PFSK-1 (cell line): ENCODE data around the gene GAS2L2.

Experiments used
- SIN3A ChIP-seq: IDR thresholded peaks from 2 replicates; pipeline ENCODE4 v1.6.1; 2012; ENCODE audit warnings: mild to moderate bottlenecking, low read length, moderate library complexity, borderline replicate concordance; ENCODE audit not compliant: insufficient read depth
- TAF1 ChIP-seq: IDR thresholded peaks from 2 replicates; pipeline ENCODE4 v1.6.1; 2012; ENCODE audit warnings: low read length, control low read depth, borderline replicate concordance; ENCODE audit not compliant: insufficient read depth
- TF ChIP-seq, protein P1 (sequence below), 2 experiments: IDR thresholded peaks; 2 replicates each; pipeline versions ENCODE4 v1.6.1 to v1.8.0; 2011 to 2012; ENCODE audit warnings: low read depth in 2 of 2, low read length in 2 of 2, control low read depth in 1 of 2, inconsistent platforms in 1 of 2, mild to moderate bottlenecking in 1 of 2, moderate library complexity in 1 of 2; ENCODE audit not compliant: insufficient read depth in 1 of 2

DNA sequence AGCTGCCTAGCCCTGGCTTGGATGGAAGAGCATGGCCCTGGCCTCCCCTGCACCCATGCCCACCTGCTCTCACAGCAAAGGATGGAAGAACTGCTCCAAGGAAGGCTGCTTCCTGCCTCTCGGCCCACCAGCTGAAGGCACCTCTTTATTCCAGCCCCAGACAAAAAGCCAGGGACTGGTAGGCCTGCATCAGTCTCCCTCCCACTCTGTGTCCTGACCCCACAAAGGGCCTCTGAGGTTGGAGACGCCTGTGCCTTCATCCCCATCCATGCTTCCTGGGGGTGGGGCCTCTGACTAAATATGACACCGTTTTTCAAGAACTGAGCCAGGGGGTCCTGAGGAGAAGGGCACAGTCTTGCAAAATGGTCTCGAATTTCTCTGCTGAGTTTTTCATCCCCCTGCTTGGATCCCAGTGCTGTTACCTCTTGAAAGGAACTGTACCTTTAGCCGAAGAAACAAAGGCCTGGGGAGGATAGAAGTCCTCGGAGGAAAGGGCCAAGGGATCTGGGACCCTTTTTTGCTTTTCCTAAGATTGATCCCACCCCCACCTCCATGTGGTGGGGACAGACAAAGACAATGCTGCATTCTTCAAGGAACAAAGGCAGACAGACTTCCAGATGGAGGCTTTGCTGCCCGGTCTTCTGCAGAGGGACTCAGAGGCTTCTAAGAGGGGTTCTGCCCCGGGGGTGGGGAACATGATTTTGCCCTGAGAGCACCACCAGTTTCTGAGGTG, 12.9 kb upstream of the GAS2L2 start:
- TF ChIP-seq SIN3A (no peak), TAF1 (no peak)
- TF ChIP-seq, protein P1, sequence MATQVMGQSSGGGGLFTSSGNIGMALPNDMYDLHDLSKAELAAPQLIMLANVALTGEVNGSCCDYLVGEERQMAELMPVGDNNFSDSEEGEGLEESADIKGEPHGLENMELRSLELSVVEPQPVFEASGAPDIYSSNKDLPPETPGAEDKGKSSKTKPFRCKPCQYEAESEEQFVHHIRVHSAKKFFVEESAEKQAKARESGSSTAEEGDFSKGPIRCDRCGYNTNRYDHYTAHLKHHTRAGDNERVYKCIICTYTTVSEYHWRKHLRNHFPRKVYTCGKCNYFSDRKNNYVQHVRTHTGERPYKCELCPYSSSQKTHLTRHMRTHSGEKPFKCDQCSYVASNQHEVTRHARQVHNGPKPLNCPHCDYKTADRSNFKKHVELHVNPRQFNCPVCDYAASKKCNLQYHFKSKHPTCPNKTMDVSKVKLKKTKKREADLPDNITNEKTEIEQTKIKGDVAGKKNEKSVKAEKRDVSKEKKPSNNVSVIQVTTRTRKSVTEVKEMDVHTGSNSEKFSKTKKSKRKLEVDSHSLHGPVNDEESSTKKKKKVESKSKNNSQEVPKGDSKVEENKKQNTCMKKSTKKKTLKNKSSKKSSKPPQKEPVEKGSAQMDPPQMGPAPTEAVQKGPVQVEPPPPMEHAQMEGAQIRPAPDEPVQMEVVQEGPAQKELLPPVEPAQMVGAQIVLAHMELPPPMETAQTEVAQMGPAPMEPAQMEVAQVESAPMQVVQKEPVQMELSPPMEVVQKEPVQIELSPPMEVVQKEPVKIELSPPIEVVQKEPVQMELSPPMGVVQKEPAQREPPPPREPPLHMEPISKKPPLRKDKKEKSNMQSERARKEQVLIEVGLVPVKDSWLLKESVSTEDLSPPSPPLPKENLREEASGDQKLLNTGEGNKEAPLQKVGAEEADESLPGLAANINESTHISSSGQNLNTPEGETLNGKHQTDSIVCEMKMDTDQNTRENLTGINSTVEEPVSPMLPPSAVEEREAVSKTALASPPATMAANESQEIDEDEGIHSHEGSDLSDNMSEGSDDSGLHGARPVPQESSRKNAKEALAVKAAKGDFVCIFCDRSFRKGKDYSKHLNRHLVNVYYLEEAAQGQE (IDR thresholded peaks at IDR 0.05; ENCODE audit: insufficient read depth in 1 of 2, low read depth in 2 of 2, low read length in 2 of 2), result no peak
